Fibroblast of skin of left quadriceps (primary cell): ENCODE measurements around the gene MRPS27.

Experiments
- DNase-seq, 2 experiments: peaks; one replicate each; pipeline ENCODE4 v3.0.0-alpha.2; 2013; ENCODE audit warnings: low read depth in 2 of 2

Gene MRPS27

GRCh38 chr5:72233835-72234234 lies 86.2 kb downstream of the MRPS27 start:
- no peak for DNase-seq

- no peak for DNase-seq
These were observed 87.2 kb downstream of the MRPS27 start for GRCh38 chr5:72232838-72233237.

DNA sequence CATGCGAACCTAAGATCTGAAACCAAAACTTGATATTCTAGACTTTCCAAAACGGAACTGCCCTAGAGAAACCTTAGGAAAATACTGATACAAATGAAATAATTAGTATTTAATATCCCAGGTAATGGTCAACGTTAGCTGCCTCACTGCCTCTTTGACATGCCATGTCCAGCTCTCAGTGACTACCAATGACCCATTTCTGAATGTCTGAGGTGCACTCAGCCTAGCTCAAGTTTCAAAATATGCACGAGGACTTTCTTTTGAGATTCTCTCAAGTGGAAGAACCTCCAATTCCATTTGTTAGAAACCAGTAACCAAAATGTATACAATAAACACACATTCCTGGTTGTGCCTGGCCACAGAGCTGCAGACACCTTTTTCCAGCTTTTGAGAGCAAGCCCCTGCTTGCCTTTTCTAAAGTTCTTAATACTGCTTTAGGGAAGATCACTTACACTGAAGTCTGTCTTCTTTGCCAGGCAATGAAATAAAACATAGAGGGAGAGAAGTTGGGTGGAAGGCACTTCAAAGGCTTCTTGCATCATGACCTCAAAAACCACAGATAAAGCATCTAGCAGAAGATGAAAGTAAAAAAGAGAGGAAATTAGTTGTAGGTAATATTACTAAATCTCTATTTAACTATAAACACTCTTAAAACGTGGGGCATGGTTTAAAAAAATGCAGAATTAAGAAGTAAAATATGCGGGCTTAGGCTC lies 87.9 kb downstream of the MRPS27 start:
- no peak for DNase-seq

GRCh38 chr5:72228960-72229359 lies 91.1 kb downstream of the MRPS27 start:
- DNase-seq: no peak

DNA sequence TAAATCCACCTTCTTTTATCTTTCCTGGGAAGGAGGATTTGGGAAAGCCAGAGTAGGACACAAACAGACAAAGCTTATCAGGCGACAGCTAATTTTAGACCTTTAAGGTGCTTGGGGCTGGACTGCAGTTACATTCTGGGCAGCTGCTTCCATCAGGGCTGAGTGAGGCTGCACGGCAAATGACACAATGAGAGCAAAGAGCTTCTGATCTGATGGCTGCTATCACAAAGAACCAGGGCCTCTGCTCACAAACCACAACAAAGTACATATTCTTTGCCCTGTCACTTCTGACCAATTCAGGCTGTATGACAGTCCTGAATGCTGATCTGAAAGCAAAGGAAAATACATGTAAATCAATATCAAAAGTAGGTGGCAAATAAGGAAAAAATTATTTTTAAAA lies 93.1 kb downstream of the MRPS27 start:
- DNase-seq: no peak

GRCh38 chr5:72225741-72226140 lies 94.3 kb downstream of the MRPS27 start:
- no peak for DNase-seq

- DNase-seq: peak; percentile 79 to 81
These were observed 95.0 kb downstream of the MRPS27 start for GRCh38 chr5:72224946-72225463.

DNA sequence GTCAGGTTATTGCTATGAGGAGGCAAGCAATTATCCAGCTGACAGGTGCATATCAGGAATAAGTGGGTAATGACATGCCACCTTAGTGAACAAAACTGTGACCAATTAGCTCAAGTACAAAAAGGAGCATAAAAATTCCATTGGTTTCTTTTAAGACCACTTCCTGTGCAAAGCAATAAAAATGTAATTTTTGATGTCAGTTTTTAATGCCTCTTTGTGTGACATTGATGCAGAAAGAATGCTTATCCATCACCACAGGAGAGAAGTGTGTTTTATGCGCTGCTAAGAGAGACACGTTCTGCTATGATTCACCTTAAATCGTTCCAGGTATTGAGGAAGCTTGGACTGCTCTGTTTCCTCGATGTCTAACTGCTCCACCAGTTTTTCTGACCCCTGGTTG lies 96.7 kb downstream of the MRPS27 start:
- no peak for DNase-seq

GRCh38 chr5:72222521-72222920 lies 97.5 kb downstream of the MRPS27 start:
- no peak for DNase-seq

DNA sequence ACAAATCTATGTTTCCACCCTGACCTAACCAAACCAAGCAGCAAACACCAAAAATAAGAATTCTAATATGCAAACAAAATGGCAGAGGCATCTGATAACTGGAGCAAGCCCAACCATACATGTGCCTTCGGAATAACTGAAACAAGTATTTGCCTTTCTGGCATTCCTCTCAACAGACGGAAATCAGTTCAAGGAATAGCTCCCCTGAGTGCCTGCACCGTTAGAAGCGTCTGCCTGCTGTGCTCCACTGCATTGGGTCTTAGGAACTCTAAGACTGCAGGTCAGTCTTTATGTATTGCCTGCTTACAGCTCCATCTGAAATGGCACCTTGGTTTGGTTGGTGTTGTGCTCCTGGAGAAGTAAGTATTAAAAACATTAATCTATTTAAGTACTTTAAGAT lies 98.5 kb downstream of the MRPS27 start:
- DNase-seq: no peak

DNA sequence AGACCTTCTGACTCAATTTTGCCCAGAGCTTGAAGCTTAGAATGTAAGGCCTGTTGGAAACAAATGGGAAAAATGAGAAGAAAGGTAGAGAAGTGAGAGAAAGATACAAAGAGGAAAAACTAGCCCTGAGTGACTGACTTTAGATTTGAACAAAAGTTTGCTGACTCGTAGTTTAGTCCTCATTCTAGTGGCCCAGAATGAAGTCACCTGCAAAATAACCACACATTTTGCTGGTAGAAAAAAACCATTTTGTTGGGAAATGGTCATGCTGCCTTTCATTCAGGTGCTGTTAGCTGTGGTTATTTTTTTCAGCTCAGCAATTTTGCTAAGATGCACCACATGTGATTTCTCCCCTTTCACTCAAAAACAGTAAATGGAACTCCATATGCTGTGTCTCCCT lies 98.9 kb downstream of the MRPS27 start:
- no peak for DNase-seq

DNA sequence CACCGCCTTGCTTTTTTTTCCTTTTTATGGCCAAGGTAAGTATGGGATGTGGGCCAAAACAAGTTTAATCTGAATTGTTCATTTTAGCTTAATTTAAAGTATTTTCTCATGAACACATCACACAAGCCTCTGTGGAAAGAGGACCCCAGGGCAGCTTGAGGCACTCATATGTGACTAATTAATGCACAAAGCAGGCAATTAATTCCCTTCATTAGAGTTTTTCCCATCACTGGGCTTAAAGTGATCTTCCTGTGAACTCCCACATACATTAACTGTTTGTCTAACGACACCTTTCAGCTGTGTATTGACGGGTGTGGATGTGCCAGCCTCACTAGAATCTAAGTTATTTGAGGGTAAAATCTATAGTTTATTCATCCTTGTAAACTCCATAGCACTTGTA lies 103.3 kb downstream of the MRPS27 start:
- no peak for DNase-seq

- no peak for DNase-seq
These were observed 105.9 kb downstream of the MRPS27 start for GRCh38 chr5:72214168-72214567.

DNA sequence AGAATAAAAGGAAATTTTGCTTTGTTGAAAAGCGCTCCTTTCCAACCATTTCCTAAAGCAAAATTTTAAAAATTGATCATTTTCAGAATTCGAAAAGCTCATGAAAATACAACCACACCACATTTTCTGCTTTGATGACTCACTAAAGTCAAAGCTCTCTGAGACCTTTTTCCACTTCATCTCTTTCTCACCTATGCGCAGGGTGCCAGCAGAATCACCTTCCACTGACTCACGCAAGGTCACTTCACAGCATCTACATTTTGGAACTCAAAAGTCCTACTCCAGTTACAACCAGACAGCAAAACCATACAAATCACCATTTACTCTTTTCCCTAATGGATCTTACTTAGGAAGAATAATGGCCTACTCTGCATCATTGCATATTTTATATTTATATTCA lies 106.6 kb downstream of the MRPS27 start:
- DNase-seq: no peak

- DNase-seq: no peak
These were observed 107.9 kb downstream of the MRPS27 start for GRCh38 chr5:72212171-72212570.

DNA sequence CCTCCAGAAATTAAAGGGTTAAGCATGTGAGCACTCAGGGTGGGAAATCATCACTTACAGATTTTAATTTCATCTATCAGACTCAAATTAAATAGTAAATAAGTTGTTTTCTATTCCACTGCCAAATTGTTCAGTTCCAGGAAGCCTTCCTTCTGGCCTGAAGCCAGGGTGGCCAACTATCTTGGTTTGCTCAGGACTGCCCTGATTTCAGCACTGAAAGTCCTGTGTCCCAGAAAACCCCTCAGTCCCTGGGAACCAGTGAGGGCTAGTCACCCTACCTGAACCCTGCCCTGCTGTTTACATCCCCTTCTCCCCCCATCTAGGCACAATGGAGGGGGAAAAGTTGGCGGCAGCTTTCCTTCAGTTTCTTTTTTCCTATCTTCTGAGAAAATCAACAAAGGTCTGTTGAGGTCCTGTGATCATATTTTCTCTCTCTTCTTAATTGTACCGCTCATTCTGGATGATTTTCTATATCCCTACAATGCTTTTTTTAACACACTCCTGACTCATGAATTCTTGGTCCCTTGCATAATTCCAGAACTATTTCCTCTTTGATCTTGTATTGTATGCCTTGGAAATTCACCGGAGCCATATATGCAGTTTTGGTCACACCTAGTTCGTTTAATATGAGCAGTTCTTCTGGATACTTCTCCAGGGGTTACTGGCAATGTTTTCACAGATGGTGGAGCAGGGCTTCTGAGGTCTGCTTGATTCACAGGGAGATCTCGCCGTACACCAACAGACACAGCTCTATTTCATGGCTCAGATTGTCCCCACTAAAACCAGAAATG lies 109.0 kb downstream of the MRPS27 start:
- peak; percentile 72 to 76 for DNase-seq

GRCh38 chr5:72209147-72210115 lies 110.6 kb downstream of the MRPS27 start:
- peak; percentile 45 to 49 for DNase-seq

GRCh38 chr5:72208324-72208926 lies 111.6 kb downstream of the MRPS27 start:
- no peak for DNase-seq

GRCh38 chr5:72206994-72207393 lies 113.0 kb downstream of the MRPS27 start:
- DNase-seq: no peak

GRCh38 chr5:72206160-72206559 lies 113.9 kb downstream of the MRPS27 start:
- DNase-seq: no peak

DNA sequence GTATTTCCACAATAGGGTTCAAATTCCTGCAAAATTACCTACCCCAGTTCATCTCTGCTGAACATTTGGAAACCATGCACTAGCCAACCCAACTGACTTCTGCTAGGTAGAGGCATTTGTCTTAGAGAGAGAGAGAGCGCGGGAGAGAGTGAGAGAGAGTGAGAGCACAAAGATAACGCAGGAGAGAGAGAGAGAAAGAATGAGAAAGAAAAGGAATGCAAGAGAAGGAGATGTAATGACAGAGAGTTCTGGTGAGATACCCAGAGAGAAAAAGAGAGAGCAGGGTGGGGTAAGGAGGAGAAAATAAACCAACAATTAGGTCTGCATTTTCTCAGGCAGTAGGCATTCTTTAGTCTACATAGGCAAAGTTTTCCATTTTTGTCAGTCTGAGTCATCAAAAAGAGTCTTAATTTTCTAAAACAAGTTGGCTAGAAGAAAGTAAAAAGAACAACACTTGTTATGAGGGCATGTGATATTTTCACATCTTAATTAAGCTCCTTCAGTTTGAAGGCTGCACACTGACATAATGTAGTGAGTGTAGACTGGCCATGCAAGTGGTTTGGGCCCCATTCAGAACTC lies 114.5 kb downstream of the MRPS27 start:
- no peak for DNase-seq
